WERI-Rb-1 (cell line): ENCODE results near the gene MPND.
"Not testable (repeated sequence)": the region's sequence is repeated elsewhere in the genome, so short reads cannot be mapped to it uniquely, and the experiment has no call there.

Source experiments
- DNase-seq: peaks from one replicate; pipeline ENCODE4 v3.0.0-alpha.2; 2020
- H3K27ac ChIP-seq: fragments of 250-450 bp; sonication (Bioruptor Pico); 2 replicates; pipeline ENCODE4 v1.5.1; 2020; ENCODE audit warnings: mild to moderate bottlenecking, moderate library complexity
- H3K27me3 ChIP-seq: fragments of 250-450 bp; sonication (Bioruptor Pico); 2 replicates; pipeline ENCODE4 v1.5.1; 2021; ENCODE audit warnings: mild to moderate bottlenecking, low read depth, moderate library complexity; ENCODE audit not compliant: insufficient read depth, severe bottlenecking
- H3K36me3 ChIP-seq: fragments of 250-450 bp; sonication (Bioruptor Pico); 2 replicates; pipeline ENCODE4 v1.5.1; 2020; ENCODE audit warnings: mild to moderate bottlenecking, moderate library complexity
- H3K4me3 ChIP-seq: 2 replicates; pipeline ENCODE4 v1.5.1; 2011; ENCODE audit warnings: low read depth, mild to moderate bottlenecking, control low read depth, low read length
- H3K9me3 ChIP-seq: fragments of 250-450 bp; sonication (Bioruptor Pico); 2 replicates; pipeline ENCODE4 v1.5.1; 2021; ENCODE audit warnings: mild to moderate bottlenecking, moderate library complexity; ENCODE audit not compliant: severe bottlenecking
- TF ChIP-seq, protein P1 (sequence below): IDR thresholded peaks from 2 replicates; pipeline ENCODE4 v1.5.1; 2011; ENCODE audit warnings: low read depth, mild to moderate bottlenecking, control low read depth, inconsistent platforms, low read length

Gene MPND

GRCh38 chr19:4347521-4347920 is 4.2 kb downstream of the MPND start:
- TF ChIP-seq, protein P1, sequence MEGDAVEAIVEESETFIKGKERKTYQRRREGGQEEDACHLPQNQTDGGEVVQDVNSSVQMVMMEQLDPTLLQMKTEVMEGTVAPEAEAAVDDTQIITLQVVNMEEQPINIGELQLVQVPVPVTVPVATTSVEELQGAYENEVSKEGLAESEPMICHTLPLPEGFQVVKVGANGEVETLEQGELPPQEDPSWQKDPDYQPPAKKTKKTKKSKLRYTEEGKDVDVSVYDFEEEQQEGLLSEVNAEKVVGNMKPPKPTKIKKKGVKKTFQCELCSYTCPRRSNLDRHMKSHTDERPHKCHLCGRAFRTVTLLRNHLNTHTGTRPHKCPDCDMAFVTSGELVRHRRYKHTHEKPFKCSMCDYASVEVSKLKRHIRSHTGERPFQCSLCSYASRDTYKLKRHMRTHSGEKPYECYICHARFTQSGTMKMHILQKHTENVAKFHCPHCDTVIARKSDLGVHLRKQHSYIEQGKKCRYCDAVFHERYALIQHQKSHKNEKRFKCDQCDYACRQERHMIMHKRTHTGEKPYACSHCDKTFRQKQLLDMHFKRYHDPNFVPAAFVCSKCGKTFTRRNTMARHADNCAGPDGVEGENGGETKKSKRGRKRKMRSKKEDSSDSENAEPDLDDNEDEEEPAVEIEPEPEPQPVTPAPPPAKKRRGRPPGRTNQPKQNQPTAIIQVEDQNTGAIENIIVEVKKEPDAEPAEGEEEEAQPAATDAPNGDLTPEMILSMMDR: no peak

DNA sequence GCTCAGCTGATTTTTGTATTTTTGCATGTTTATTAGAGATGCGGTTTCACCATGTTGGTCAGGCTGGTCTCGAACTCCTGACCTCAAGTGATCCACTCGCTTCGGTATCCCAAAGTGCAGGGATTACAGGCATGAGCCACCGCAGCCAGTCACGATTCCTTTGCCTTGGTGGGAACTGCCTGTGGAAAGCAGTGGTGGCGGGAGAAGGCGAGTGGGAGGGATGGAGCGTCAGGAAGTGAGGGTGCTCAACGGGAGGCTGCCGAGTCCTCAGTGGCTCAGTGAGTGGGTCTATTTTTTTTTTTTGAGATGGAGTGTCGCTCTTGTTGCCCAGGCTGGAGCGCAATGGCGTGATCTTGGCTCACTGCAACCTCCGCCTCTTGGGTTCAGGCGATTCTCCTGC is 5.9 kb downstream of the MPND start:
- H3K9me3 ChIP-seq, DNase-seq, H3K27ac ChIP-seq, H3K4me3 ChIP-seq, H3K27me3 ChIP-seq: not testable (repeated sequence)
- peaks cover 19% of the 10 kb centered on the region for H3K36me3 ChIP-seq

More at GRCh38 chr19:4347521-4347920, 4.2 kb downstream of the MPND start:
- H3K4me3 ChIP-seq: no peak overlapping the region
- DNase-seq: no peak
- no peaks in the 10 kb centered on the region for H3K27me3 ChIP-seq
- H3K27ac ChIP-seq: no peak overlapping the region
- peaks cover 15% of the 10 kb centered on the region for H3K36me3 ChIP-seq
- H3K9me3 ChIP-seq: no peaks in the 10 kb centered on the region

DNA sequence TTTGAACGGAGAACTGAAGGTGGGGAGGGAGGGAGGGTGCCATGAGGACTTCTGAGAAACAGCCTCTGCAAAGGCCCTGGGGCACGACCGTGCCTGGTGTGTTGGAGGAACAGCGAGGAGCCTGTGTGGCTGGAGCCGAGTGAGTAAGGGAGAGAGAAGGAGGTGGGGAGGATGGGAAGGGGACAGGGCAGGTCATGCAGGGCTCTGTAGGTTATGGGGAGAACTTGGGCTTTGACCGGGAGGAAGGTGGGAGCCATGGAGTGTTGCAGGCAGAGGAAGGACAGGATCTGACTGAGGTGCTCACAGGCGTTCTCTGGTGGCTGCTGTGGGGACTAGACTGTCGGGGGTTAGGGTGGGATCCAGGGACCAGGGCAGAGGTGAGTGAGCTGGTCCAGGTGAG is 6.7 kb downstream of the MPND start:
- TF ChIP-seq, protein P1: no peak
- Histone ChIP-seq H3K27me3 (no peaks in the 10 kb centered on the region), H3K9me3 (no peaks in the 10 kb centered on the region), H3K36me3 (peaks cover 25% of the 10 kb centered on the region), H3K27ac (no peak overlapping the region), H3K4me3 (no peak overlapping the region)
- no peak for DNase-seq

DNA sequence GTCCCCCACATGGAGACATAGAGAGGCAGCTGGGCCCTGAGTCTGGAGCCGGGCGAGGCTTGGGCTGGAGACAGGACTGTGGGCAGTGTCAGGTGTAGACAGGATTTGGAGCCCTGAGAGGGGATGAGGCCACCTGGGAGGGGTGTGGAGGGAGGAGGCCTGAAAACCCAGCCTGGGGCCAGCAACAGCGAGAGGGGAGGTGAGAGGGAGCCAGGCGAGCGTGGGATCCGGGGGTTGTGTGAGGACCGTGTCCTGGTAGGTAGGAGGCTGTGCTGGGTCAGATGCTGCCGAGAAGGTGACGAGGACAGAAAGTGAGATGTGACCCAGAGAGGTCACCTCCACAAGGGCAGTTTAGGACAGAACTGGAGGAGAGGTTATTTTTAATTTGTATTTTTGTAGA is 7.4 kb downstream of the MPND start:
- TF ChIP-seq, protein P1: no peak
- DNase-seq: no peak
- H3K27me3 ChIP-seq: no peaks in the 10 kb centered on the region
- H3K4me3 ChIP-seq: no peak overlapping the region
- no peak overlapping the region for H3K27ac ChIP-seq
- H3K36me3 ChIP-seq: peaks cover 24% of the 10 kb centered on the region
- H3K9me3 ChIP-seq: no peaks in the 10 kb centered on the region

DNA sequence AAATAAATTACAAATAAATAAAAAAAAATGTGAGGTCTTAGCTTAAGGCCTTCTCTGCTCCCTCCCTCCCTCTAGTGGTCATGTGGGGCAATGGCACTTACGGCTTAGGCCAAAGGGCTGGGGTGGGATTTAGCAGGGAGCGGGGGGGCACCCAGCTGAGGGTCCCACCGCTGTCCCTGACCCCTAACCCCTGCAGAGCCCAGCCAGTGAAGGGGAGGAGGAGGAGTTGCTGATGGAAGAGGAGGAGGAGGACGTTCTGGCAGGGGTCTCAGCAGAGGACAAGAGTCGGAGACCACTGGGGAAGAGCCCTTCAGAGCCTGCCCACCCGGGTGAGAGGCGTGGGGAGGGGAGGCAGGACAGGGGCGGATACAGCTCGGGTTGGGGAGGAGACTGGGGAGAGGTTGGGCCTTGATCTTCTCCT is 9.3 kb downstream of the MPND start:
- H3K9me3 ChIP-seq: no peaks in the 10 kb centered on the region
- TF ChIP-seq, protein P1: peak; percentile 75
- peak; percentile 61 for DNase-seq
- H3K27ac ChIP-seq: no peak overlapping the region
- H3K4me3 ChIP-seq: no peak overlapping the region
- H3K36me3 ChIP-seq: peaks cover 30% of the 10 kb centered on the region
- H3K27me3 ChIP-seq: no peaks in the 10 kb centered on the region

- H3K4me3 ChIP-seq: no peak overlapping the region
- no peaks in the 10 kb centered on the region for H3K27me3 ChIP-seq
- TF ChIP-seq, protein P1: no peak
- no peak for DNase-seq
- H3K9me3 ChIP-seq: no peaks in the 10 kb centered on the region
- H3K27ac ChIP-seq: no peak overlapping the region
- H3K36me3 ChIP-seq: peaks cover 42% of the 10 kb centered on the region
Observed at GRCh38 chr19:4354282-4354681, 10.9 kb downstream of the MPND start.
